Medulla oblongata (tissue), 1 donor: ENCODE results near the gene PDE4D.

Source experiments
- DNase-seq: peaks from one replicate; pipeline ENCODE4 v3.0.0-alpha.2; 2015; ENCODE audit errors: extremely low spot score

PDE4D gene

DNA sequence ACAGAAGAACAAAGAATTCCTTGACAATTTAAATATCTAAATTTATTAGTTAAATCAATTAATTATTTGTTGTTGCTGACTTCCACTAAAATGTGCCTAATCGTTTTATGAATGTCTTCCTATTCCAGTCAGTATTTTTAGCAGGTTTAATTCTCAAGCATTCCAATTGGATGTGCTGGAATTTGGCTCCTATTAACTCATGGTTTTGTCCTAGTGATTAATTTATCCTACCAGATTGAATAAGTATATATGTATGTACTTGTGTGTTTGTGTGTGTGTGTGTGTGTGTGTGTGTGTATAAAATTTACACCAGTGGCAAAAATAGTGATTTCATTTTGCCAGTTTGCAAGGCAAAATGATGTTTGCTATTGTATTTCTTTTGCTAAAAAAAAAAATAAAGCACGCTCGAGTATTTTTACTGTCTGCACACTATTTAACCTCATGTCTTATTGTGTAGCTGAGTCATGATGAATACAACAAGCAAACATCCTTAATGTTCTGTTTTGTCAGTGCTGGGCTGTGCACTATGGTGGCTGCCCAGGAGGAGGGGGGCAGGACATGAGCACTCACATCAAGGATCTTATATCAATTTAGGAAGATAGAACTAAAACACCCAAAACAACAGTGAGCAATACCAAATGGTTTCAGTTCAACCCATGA is 375.5 kb downstream of the PDE4D start:
- no peak for DNase-seq

DNA sequence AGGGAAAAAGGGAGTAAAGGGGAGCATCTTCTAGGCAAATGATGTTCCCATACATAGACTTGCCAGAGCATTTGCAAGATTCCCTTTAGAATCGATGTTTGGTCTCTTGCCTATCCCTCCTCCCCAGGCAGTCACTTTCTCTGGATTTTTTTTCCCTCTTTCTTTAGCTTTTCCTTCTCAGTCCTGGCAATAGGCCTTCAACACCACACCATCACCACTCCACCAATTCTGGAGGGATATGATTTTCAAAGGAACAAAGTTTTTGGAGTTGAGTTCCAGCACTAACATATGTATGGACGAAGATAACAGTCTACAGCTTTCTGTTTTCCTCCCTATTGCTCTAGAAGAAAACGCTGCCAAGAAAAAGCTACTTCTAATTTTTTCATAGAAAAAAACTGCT is 377.4 kb downstream of the PDE4D start:
- no peak for DNase-seq

DNA sequence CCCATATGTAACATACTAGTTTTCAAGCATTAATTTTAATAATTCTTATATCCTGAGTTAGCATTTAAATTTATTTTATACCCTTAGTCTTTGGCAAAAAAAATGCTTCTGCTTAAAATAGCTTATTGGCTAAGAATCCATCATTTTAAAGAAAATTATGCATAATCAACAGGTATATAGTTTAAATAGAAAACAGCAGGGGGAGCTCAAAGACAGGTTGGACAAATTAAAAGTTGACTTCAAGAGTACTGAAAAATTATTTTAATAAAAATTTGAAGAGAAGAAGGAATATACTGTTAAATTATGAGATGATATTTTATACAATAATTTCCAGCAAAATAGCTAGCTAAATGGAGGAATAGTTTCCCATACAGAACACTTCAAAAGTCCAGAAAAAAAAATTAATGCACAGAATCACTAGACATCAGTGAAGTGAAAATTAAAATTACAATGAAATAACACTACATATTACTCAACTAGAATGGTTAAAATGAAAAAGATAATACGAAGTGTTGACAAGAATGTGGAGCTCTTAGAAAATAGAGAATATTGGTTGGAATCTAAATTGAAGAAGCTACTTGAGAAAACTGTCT is 387.1 kb downstream of the PDE4D start:
- no peak for DNase-seq

DNA sequence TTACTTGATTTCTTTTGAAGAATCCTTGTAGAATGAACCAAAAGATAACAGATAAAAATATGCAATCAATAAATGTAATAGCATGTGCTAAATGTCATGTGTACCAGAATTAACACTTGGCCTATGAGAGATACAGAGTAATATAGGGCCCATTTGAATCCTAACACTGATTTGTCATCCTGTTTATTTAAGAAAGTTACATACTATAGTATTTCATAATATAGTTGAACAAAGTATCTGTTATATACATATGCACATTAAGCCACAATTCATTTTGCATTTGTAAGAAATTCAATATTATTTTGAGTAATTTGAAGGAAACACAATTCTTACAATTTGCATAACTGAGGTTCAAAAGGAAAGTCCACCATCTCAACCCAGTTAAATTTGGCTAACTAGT is 389.5 kb downstream of the PDE4D start:
- no peak for DNase-seq

DNA sequence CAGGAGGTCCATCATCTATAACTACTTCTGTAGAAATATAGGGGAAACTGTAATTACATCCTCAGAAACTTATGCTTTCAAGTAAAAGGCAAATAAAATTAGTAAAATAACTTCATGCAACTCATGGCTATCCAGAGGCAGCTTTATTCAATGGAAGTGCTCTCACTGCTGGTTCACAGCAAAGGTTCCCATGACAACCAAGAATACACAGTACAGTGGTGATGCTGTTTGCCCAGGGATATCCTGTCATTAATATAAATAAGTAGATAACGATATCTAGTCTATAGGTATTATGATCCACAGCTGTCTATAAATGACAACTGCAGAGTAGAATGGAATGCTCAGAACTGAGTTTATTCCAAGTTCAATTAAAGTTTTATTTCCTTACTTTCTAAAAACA is 390.3 kb downstream of the PDE4D start:
- no peak for DNase-seq

DNA sequence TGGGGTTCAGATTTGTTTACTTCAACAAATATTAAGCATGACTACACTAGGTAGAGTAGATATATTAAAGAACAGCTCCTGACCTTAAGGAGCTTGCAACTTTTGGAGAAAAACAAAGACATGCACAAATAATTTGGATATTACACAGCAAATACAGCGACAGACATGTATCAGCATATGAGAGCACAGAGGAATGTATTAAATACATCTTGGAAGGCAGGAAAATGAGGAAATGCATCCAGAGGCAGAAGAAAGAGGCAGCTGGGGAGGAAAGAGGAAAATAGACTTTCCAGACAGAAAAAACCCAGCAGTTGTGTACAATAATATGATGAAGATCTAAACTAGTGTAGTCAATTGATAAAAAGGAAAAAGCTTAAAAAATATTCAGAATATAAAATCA is 392.2 kb downstream of the PDE4D start:
- DNase-seq, result no peak

DNA sequence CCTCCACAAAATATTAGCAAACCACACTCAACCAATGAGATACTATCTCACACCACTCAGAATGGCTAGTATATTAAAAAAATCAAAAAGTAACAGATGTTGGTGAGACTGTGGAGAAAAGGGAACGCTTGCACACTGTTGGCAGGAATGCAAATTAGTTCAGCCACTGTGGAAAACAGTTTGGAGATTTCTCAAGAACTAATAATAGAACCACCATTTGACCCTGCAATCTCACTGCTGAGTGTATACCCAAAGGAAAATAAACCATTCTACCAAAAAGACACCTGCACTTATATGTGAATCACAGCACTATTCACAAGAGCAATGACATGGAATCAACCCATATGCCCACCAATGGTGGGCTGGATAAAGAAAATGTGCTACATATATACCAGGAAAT is 393.5 kb downstream of the PDE4D start:
- no peak for DNase-seq

DNA sequence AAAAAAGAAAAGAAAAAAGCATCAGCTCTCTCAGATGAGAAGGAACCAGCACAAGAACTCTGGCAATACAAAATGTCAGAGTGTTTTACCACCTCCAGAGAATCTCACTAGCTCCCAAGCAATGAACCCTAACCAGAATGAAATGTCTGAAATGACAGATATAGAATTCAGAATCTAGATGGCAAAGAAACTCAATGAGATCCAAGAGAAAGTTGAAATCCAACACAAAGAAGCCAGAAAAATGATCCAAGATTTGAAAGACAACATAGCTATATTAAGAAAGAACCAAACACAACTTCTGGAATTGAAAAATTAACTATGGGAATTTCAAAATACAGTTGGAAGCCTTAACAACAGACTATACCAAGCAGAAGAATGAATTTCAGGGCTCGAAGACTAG is 396.3 kb downstream of the PDE4D start:
- no peak for DNase-seq

DNA sequence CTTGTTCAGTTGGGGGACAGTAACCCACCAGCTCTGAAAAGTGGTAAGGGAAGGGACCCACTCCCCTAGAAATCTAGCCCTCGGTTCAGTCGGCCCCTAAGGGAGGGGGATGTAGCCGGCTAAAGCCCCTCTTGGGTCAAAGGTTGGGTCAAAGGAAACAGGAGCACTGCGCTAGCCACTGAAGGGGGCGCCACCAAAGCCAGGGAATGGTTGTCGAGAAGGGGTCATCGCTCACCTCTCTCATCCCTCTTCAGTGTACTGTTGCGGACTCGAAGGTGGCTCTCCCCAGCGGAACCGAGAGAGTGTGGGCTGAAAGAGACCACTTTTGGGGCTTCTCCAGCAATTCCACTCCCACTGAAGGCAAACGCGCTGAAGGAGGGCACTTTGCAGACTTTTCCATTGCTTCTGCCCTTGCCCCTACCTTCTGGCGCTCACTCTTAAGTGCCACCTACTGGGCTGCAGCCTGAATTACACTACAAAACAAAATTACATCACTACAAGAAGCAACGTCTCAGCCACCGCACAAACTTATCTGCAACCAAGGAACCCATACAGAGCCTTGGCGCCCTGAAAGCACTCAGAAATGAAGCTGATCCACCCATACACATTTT is 396.9 kb downstream of the PDE4D start:
- no peak for DNase-seq

DNA sequence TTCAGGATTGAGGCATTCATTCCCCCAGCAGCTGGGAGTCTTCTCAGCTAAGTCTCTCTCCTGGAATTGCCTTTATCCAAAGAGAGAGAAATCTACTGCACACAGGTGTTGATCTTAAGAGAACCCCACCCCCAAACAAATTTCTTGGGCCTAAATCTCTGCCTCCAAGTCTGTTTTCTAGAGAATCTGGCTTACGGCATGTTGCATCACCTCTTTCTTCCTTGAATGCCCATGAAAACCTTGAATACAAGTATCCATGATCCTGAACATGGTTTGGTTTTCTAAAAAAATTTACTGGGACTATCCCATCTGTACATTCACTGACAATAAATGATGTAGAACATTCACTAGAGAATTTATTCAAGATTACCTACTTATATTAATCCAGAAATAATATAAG is 401.6 kb downstream of the PDE4D start:
- no peak for DNase-seq

DNA sequence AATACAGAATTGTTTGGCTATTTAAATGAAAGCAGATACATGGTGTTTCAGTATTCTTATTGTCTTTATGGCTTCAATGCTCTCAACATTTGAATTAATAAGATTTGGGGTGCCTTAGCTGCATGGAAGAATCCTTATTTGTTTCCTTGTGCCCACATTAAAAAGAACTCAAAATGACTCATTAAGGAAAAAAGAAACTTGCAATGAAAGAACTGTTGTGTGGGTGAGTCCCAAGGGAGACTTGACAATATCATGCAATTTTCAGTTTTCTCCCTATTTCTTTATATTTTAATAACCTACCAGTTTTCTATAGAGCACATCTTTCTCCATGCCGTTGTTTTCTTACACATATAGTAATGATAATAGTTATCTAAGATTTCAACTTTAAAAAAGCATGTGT is 404.0 kb downstream of the PDE4D start:
- peak; percentile 27 for DNase-seq

DNA sequence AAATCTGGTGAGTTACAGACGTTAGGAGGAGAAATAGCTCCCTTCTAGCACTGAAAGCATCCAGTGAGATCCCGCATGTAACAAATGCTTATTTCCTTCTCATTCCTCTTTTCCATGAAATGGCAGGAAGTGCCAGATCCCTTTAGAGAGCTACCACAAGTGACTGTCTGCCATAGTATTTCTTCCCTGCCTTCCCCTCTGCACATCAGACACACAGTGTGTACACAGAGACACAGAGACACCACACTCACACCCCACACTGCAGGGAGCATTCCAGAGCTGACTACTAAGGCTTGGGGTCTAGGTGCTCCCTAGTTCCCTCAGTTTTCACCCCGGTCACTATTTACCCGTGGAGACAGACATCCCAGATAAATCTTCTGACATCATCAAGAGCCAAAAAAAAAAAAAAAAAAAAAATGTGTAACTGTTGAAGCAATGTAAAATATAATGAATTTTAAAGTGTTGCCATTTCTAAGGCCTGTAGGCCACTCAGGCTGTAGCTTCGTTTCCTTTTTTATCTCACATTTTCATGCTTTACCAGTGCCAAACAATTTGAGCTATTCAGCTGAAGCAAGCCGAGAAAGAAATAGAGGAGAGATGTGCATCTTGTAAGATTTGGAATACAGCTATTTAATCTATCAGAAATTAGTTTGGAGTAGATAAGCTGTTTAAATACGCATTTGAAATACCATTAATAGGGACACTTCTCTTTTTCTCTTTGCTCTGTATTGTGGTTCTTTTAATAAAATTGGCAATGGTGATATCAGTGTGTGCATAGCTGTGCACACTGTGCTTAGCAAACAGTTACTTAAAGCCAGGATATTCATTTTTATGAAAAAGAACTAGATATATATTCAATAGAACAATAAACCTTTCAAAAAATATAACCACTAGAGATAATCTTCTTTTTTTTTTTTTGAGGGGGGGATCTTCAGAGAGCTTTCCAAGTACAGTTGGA is 405.5 kb downstream of the PDE4D start:
- peak; percentile 33 for DNase-seq

DNA sequence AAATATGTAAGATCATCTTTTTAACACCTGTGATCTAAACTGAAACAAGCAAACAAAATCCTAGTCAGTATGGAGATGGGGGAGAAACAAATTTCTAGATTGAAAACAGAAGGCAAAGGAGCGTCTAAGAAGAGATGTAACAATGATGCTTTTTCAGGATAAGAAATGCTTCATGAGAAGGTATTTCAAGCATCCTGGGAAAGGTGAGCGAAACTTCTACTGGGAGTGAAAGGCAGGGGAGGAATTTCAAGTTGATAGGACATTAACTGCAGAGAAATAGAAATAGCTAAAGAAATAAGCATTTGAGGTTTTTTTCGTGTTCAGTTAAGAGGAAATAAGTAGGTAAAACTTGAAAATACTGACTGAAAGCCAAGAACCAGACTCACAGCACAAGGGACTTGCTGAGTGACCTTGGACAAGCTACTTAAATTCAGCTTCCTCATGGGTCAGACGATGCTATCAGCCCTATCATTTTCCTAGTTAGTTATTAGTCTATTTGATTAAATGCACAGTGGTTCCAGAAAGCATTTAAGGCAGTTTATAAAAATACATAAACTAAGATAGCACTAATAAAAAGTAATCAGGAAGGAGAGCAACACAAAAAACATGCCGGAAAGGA is 406.3 kb downstream of the PDE4D start:
- DNase-seq, result peak; percentile 21

DNA sequence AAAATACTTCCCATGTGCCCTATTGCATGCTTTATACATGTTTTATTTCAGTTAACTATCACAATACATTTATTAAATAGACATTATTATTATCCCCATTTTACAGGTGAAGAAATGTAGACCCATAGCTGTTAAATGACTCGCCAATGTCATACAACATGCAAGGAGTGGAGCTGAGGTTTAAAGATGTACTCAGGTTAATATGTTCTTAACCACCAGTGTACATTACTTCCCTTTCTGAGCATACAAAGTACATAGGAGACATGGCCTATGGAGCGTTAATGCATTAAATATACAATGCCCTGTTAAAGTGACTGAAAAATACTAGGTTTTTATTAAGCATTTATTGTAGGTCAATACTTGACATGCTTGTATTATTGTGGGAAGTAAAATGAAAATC is 407.0 kb downstream of the PDE4D start:
- no peak for DNase-seq

DNA sequence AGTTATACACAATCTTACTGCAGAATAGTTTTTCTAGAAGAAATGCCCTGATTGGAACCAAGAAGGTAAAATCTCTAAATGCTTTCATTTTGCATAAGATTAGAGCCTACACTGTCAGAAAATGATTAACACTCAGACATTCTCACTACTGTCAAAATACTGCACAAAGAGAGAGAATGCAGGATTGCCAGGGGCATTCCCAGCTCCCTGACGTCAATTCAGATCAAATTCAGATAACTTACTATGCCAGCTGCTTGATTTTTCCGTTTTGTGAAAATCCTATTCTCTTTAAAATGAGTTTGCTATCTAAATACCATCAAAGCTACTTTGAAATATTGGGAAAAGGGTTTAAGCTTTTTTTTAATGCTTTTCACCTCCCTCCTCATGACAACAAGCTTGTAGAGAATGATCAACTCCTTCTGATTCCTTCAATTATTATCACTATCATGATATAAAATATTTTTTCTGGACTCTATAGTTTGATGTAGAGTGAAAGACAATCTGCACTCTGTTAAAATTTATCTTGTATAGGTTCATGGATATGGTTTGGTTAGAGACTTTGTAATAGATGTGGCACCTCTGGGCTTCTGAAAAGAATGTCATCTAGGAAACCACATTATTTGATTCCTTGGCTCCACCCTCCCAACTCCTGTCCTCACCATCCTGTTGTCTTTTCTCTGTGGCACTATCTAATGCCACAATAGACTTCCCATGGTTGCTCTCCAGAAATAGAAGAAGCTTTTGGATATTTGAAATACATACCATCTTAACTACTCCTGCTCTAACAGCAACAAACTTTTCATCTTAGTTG is 407.7 kb downstream of the PDE4D start:
- no peak for DNase-seq

DNA sequence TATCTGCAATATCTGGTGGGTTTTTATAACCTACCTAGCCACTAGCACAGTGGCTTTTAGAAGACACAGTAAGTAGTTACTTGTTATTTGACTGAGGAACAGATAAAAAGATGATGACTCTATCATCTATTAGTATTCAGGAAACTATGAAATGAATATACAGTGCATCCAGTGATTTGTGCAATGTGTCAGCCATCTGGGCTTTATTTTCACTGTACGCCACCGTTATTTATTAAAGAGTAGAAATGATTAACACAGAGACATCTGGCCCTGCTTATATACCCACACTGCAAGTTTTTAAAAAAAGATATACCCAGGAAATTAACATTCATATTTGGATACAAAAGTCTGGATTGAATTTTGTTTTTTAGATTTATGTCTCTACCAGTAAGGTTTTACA is 408.4 kb downstream of the PDE4D start:
- no peak for DNase-seq

DNA sequence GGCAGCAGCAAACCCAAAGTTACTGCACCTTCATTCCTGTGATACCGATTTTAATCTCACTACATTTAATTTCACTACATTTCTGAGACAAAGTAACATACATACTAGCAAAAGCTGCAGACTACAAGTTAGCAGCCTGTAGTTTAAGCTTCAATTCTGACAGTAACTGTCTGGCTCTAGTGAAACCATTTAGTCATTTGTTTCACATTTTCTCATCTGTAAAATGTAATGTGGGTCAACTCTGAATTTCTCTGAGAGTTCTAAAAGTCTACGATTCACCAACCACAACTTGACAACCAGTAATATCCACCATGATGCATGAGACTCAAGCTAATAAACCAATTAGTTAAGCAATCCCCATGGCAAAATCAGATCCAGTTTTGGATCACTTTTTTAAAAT is 408.9 kb downstream of the PDE4D start:
- no peak for DNase-seq

DNA sequence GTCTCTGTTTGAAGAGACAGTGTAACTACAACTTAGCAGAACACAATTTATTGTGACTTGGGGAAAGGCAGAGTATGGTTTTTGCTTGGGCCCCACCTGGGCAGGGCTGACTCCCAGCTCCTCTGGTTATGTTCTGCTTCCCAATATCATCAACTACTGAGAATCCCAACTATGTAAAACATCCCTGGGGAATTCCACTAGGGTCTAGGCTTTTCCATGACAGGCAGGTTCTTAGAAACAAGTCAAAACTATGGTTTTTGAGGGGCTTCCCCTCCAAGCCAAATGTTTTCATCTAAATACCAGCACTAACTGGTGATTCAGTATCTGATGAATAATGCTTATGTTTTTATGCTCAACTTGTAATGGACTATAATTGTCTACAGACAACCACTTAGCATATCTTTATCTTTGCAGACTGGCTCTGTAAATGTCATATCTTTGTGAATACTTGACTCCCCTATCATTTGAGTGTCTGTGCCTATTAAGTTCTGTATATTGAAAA is 409.5 kb downstream of the PDE4D start:
- no peak for DNase-seq

DNA sequence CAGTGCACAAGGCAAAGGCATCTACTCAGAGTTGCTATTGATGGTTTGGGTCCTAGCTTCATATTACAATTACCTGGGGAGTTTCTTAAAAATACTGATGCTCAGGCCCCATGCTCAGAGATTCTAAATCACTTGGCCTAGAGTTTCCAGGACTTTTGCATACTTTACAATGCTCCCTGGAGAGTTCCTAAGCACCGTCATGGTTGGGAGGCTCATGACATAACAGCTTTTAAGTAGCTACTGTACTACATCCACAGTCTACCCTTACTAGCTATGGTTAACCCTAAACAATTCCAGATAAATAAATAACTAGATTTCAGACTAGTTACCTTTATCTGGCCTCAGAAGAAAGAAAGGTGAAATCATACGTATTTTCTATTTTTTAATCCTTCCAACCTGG is 414.4 kb downstream of the PDE4D start:
- DNase-seq, result no peak

DNA sequence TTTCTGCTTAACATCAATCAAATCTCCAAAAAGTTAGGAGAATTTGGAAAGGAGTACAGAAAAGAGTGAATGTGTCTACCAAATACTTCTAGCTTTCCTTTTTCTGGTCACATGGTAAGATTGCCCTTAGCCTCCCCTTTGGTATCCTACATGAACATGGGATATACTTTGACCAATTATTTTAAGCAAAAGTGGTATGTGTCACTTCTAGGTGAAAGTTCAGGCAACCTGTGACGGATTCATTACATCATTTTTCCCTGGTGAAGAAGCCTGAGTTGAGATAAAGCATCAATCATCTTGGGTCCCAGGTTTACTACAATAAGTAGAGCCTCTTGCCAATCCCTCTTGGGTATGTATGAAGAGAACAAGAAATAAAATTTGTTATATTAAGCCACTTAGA is 419.2 kb downstream of the PDE4D start:
- DNase-seq, result no peak

DNA sequence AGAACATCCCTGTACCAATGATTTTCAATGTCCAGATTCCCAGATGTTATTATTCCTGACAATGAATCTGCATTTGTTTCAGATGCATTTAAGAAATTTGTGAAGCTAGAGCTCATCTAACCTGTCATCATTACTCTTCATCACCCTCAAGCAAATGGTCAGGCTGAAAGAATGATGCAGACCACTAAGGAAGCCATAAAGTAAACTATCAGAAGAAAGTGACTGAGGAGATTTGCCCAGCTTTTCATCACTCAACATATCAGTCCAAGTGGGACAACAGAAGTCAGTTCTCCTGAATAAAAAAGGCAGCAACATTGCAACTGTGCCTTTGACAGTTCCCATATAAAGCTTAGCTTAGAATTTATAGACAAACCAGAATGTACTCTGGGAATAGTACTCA is 419.9 kb downstream of the PDE4D start:
- DNase-seq, result no peak
